ENCODE results near the gene RNF144A. TPM values are rescaled to one million over a fixed set of nuclear protein-coding genes. Genes with fewer than 3 reads are reported as not detected.
A peak's percentile ranks its signal among the peaks of the same experiment; 100 is the strongest.

RNF144A gene
- total RNA-seq, 1 experiment from 2014 or later, result 9.5 TPM

DNA sequence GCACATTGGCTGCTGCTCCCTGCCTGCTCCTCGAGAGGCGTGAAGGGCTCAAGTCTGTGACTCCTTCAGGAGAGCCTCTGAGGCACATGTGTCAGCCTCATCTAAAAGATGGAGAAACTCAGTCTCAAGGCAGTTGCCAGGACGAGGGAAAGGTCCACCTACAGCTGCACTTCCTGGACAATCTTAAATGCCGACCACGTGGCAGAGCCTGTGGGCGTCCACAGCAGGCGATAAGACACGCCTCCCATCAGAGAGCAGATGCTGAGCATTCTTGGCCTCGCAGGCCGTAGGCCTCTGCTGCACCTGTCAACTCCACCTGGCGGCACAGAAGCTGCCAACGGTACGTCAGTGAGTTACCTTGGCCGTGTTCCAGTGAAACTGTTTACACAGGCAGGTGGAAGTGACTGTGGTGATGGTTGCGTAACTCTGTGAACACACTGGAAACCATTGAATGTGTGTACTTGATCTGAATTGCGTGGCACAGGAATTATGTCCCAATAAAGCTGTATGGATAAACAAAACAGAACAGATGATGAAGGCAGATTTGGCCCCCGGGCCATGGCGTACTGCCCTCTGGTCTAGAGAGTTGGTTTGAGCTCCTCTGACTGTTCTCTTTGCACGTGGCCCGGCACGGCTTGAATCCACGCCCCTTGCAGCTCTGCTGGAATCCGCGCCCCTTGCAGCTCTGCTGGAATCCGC, 114.5 kb downstream of the RNF144A start:
- Histone ChIP-seq H3K4me3 (ENCODE audit: low read length) (no peak overlapping the region), H3K79me2 (ENCODE audit: low read length) (no peaks in the 10 kb centered on the region), H3K4me1 (ENCODE audit: insufficient read depth, low read length) (peaks cover 16% of the 10 kb centered on the region), H2AFZ (ENCODE audit: low read length) (no peak overlapping the region), H3K27ac (ENCODE audit: low read length) (peak overlapping the region; percentile 59), H3K27me3 (ENCODE audit: low read length) (no peaks in the 10 kb centered on the region), H3F3A (ENCODE audit: low read length, unreplicated experiment) (no peaks in the 10 kb centered on the region), H3K4me2 (ENCODE audit: low read length) (no peak overlapping the region; the same call in 1 of the 2 replicates), H3K36me3 (ENCODE audit: low read depth, low read length) (no peaks in the 10 kb centered on the region), H3K9me2 (replicated peaks; ENCODE audit: low read length) (no peaks in the 10 kb centered on the region), H3K9me3 (ENCODE audit: low read length) (no peaks in the 10 kb centered on the region), H4K20me1 (ENCODE audit: low read length) (no peaks in the 10 kb centered on the region), H3K9ac (ENCODE audit: low read length) (peak overlapping the region; percentile 63; the same call in 1 of the 2 replicates)
- TF ChIP-seq, protein P1, sequence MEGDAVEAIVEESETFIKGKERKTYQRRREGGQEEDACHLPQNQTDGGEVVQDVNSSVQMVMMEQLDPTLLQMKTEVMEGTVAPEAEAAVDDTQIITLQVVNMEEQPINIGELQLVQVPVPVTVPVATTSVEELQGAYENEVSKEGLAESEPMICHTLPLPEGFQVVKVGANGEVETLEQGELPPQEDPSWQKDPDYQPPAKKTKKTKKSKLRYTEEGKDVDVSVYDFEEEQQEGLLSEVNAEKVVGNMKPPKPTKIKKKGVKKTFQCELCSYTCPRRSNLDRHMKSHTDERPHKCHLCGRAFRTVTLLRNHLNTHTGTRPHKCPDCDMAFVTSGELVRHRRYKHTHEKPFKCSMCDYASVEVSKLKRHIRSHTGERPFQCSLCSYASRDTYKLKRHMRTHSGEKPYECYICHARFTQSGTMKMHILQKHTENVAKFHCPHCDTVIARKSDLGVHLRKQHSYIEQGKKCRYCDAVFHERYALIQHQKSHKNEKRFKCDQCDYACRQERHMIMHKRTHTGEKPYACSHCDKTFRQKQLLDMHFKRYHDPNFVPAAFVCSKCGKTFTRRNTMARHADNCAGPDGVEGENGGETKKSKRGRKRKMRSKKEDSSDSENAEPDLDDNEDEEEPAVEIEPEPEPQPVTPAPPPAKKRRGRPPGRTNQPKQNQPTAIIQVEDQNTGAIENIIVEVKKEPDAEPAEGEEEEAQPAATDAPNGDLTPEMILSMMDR (conservative IDR thresholded peaks at IDR 0.05; ENCODE audit: low read depth, low read length), result peak; percentile 48; the same call in 1 of the 2 replicates
- no peak for TF ChIP-seq EZH2 (IDR thresholded peaks at IDR 0.05; ENCODE audit: low read length, unreplicated experiment)
- TF ChIP-seq EZH2phosphoT487 (IDR thresholded peaks at IDR 0.05; ENCODE audit: borderline replicate concordance, low read length), result 0 out of 2 replicates have a peak, but pooled peaks have one; percentile 51
- DNase-seq, result peak; percentile 100
- ATAC-seq, result peak; percentile 86
- POLR2A ChIA-PET (ENCODE audit: unreplicated experiment), result no interaction called here
- CTCF ChIA-PET, result interaction anchor here (0.5 to 1.1 kb wide), 5 partner anchors 20 to 1357 kb away, joined by 3 to 5 read pairs (median 4); no protein-coding TSS in a partner anchor
- no TSS peak for BruUV-seq (replicated peaks)
- intact Hi-C loops (cut with micrococcal nuclease), result loop anchor here (1.0 to 5.0 kb wide), 3 partner anchors 20 to 114 kb away; partner anchors contain the start of gene RNF144A

DNA sequence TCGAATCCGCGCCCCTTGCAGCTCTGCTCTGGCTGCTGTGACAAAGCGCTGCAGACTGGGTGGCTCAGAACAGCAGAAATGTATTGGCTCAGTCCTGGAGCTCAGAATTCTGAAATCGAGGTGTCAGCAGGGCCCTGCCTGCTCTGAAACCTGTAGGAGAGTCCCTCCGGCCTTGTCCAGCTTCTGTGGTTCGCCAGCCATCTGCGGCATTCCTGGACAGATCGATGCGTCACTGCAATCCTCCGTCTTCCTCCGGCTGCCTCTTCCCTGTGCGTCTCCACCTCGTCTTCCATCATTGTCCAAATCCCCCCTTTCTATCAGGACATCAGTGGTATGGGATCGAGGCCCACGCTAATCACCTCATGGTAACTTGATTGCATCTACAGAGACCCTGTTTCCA, 115.2 kb downstream of the RNF144A start:
- H3K27me3 ChIP-seq (ENCODE audit: low read length), result no peaks in the 10 kb centered on the region
- H2AFZ ChIP-seq (ENCODE audit: low read length), result no peak overlapping the region
- no peak overlapping the region for H3K4me3 ChIP-seq (ENCODE audit: low read length)
- H3K27ac ChIP-seq (ENCODE audit: low read length), result peak overlapping the region; percentile 59
- peak overlapping the region; percentile 38 for H3K4me2 ChIP-seq (ENCODE audit: low read length)
- CTCF ChIA-PET, result interaction anchor here (0.5 to 1.1 kb wide), 5 partner anchors 20 to 1356 kb away, joined by 3 to 5 read pairs (median 4); no protein-coding TSS in a partner anchor
- peaks cover 16% of the 10 kb centered on the region for H3K4me1 ChIP-seq (ENCODE audit: insufficient read depth, low read length)
- intact Hi-C loops (cut with micrococcal nuclease), result loop anchor here (5.0 kb wide), 1 partner anchor 115 kb away; the partner anchor contains the start of gene RNF144A
- POLR2A ChIA-PET (ENCODE audit: unreplicated experiment), result no interaction called here
- BruUV-seq (replicated peaks), result no TSS peak
- H3K9me2 ChIP-seq (replicated peaks; ENCODE audit: low read length), result no peaks in the 10 kb centered on the region
- H3K9ac ChIP-seq (ENCODE audit: low read length), result peak overlapping the region; percentile 63
- H4K20me1 ChIP-seq (ENCODE audit: low read length), result no peaks in the 10 kb centered on the region
- no peak for DNase-seq
- no peak; the same call in 1 of the 2 replicates for ATAC-seq
- H3K36me3 ChIP-seq (ENCODE audit: low read depth, low read length), result no peaks in the 10 kb centered on the region
- TF ChIP-seq EZH2 (IDR thresholded peaks at IDR 0.05; ENCODE audit: low read length, unreplicated experiment), result no peak
- TF ChIP-seq, protein P1 (conservative IDR thresholded peaks at IDR 0.05; ENCODE audit: low read depth, low read length), result no peak
- no peaks in the 10 kb centered on the region for H3K9me3 ChIP-seq (ENCODE audit: low read length)
- H3K79me2 ChIP-seq (ENCODE audit: low read length), result no peaks in the 10 kb centered on the region
- no peaks in the 10 kb centered on the region for H3F3A ChIP-seq (ENCODE audit: low read length, unreplicated experiment)
